Stimulated activated CD4-positive, alpha-beta T cell treated with anti-CD3 and anti-CD28 coated beads, TNF-alpha, amount 100 ng/mL, for 1 hour (primary cell): ENCODE data around the gene PRICKLE4.
"Not testable (repeated sequence)": the region's sequence is repeated elsewhere in the genome, so short reads cannot be mapped to it uniquely, and the experiment has no call there.

Experiments used
- DNase-seq, 3 donors: peaks; one replicate each; pipeline ENCODE4 v3.0.0-alpha.2; 2020; ENCODE audit warnings: low read depth in 3 of 3, low spot score in 1 of 3

The PRICKLE4 gene

GRCh38 chr6:41791305-41791704 lies 10.7 kb downstream of the PRICKLE4 start:
- no peak for DNase-seq

GRCh38 chr6:41791984-41792383 lies 11.4 kb downstream of the PRICKLE4 start:
- DNase-seq: no peak

GRCh38 chr6:41796474-41796873 lies 15.9 kb downstream of the PRICKLE4 start:
- DNase-seq: no peak

- DNase-seq: no peak
Measured at GRCh38 chr6:41798901-41799558, 18.4 kb downstream of the PRICKLE4 start.

- DNase-seq: no peak
Measured at GRCh38 chr6:41799559-41799911, 19.0 kb downstream of the PRICKLE4 start.

GRCh38 chr6:41801380-41801779 lies 20.8 kb downstream of the PRICKLE4 start:
- DNase-seq: no peak

GRCh38 chr6:41805830-41806774 lies 25.5 kb downstream of the PRICKLE4 start:
- no peak for DNase-seq

- DNase-seq: no peak
Measured at GRCh38 chr6:41811095-41811494, 30.5 kb downstream of the PRICKLE4 start.

GRCh38 chr6:41811946-41812345 lies 31.4 kb downstream of the PRICKLE4 start:
- DNase-seq: not testable (repeated sequence)

- no peak for DNase-seq
Measured at GRCh38 chr6:41813469-41813868, 32.9 kb downstream of the PRICKLE4 start.

- no peak for DNase-seq
Measured at GRCh38 chr6:41813956-41814355, 33.4 kb downstream of the PRICKLE4 start.

- DNase-seq: no peak
Measured at GRCh38 chr6:41814629-41815028, 34.0 kb downstream of the PRICKLE4 start.

GRCh38 chr6:41815587-41815986 lies 35.0 kb downstream of the PRICKLE4 start:
- no peak for DNase-seq

- no peak for DNase-seq
Measured at GRCh38 chr6:41818271-41819054, 37.9 kb downstream of the PRICKLE4 start.

- DNase-seq: no peak
Measured at GRCh38 chr6:41821266-41821665, 40.7 kb downstream of the PRICKLE4 start.

- no peak for DNase-seq
Measured at GRCh38 chr6:41822021-41822420, 41.4 kb downstream of the PRICKLE4 start.

- DNase-seq: no peak
Measured at GRCh38 chr6:41823178-41823577, 42.6 kb downstream of the PRICKLE4 start.

GRCh38 chr6:41824571-41825569 lies 44.3 kb downstream of the PRICKLE4 start:
- DNase-seq: no peak

- no peak for DNase-seq
Measured at GRCh38 chr6:41826343-41827022, 45.9 kb downstream of the PRICKLE4 start.

- DNase-seq: no peak
Measured at GRCh38 chr6:41832263-41832662, 51.7 kb downstream of the PRICKLE4 start.
